Psoas muscle (tissue), 8 donors: Measurements from ENCODE around the gene TMEM59L. TPM values are rescaled to one million over a fixed set of nuclear protein-coding genes. Genes with fewer than 3 reads are reported as not detected.
"Not testable (repeated sequence)": the region's sequence is repeated elsewhere in the genome, so short reads cannot be mapped to it uniquely, and the experiment has no call there.

Experiments used
- ATAC-seq, 4 donors: fragments of 200-7000 bp; cut with Tn5 transposase; one replicate each; pipeline ENCODE4 v1.9.1; 2020; ENCODE audit warnings: moderate library complexity in 3 of 4, mild to moderate bottlenecking in 2 of 4
- DNase-seq, 2 donors: peaks; one replicate each; pipeline ENCODE4 v3.0.0-alpha.2; 2020
- H3K27ac ChIP-seq: fragments of 200-600 bp; one replicate; pipeline ENCODE4 v1.8.0; 2022
- H3K27me3 ChIP-seq, 3 donors: fragments of 200-600 bp in 1 of 3; one replicate each; pipeline versions ENCODE4 v1.6.1 to v1.8.0; 2013 to 2022; ENCODE audit warnings: low read length in 2 of 3, mild to moderate bottlenecking in 2 of 3, moderate library complexity in 1 of 3; ENCODE audit not compliant: insufficient read depth in 3 of 3
- H3K36me3 ChIP-seq, 2 donors: fragments of 200-600 bp in 1 of 2; one replicate each; pipeline versions ENCODE4 v1.6.1 to v1.8.0; 2013 to 2022; ENCODE audit warnings: low read depth in 1 of 2, mild to moderate bottlenecking in 1 of 2, moderate library complexity in 1 of 2; ENCODE audit not compliant: insufficient read depth in 1 of 2
- H3K4me1 ChIP-seq: fragments of 200-600 bp; one replicate; pipeline ENCODE4 v1.8.0; 2022
- H3K4me3 ChIP-seq: fragments of 200-600 bp; one replicate; pipeline ENCODE4 v1.8.0; 2022; ENCODE audit warnings: mild to moderate bottlenecking
- H3K9me3 ChIP-seq: fragments of 200-600 bp; one replicate; pipeline ENCODE4 v1.8.0; 2022
- CTCF ChIP-seq: fragments of 200-600 bp; IDR thresholded peaks from one replicate; pipeline ENCODE4 v1.8.0; 2022; ENCODE audit warnings: antibody characterized with exemption
- WGBS, 3 donors: extraction: QIAGEN DNeasy Blood & Tissue Kit; methylation state at CpG; one replicate each; pipeline versions ENCODE4 v1.1.6 to v1.1.7; 2013; 5-methylcytosine and 5-hydroxymethylcytosine counted together
- intact Hi-C, 2 donors: fragments of 100-400 bp; cut with DNase I; formaldehyde crosslinking; loops; one replicate each; pipeline versions ENCODE4 v1.11.0 to v1.14.2; 2022
- polyA plus RNA-seq, 3 donors: library from polyadenylated mRNA; stranded (reverse); fragments of 200-250 nt; gene quantifications; one replicate each; pipeline ENCODE4 v1.2.3, GENCODE V29; 2013
- total RNA-seq, 4 donors: library from RNA; stranded (reverse); fragmentation: NEBNext Ultra II Directional in 2 of 4; extraction: Animal tissue kit (Norgen Biotek cat#: 25700) in 2 of 4; gene quantifications; one replicate each; pipeline versions ENCODE4 v1.2.1 to v1.2.4, GENCODE V29; 2021 to 2023
- donor health status: healthy with polysubstance abuse.
- donor health status: DM: no; HTN: no; CAD: no; lungs with moderate emphysema.
- donor health status: Bipolar disorder and iron deficiency.
- donor health status: healthy.
- donor health status: DM: yes; HTN: yes; CAD: no.
- donor health status: DM: no; HTN: no; CAD: no.
- donor health status: DM: no; HTN: no; CAD: no.
- donor health status: DM: yes; HTN: yes; CAD: no.

Gene TMEM59L
- total and polyA plus RNA-seq, 7 donors, result 0.79 to 4.8 (median 2.5) TPM

- DNase-seq (peak in 1 of 2 donors; percentile 75), ATAC-seq (peak in 3 of 4 donors; percentile 29 to 42 (median 31))
- Histone ChIP-seq H3K4me1 (peaks cover 13% of the 10 kb centered on the region), H3K9me3 (no peaks in the 10 kb centered on the region), H3K4me3 (no peak overlapping the region), H3K27me3 (peaks cover 0 to 12% (median 4%) of the 10 kb centered on the region in 3 donors), H3K27ac (no peak overlapping the region), H3K36me3 (peaks cover 0 to 5% of the 10 kb centered on the region in 2 donors)
- 18 to 33% (median 30%) methylated on average over 20 to 21 of the region's 21 CpGs for WGBS, 3 donors
- intact Hi-C loops, result no loop called here
- no peak for TF ChIP-seq CTCF
These were observed 15.9 kb upstream of the TMEM59L start for GRCh38 chr19:18596752-18597157.

- 52 to 53% (median 53%) methylated on average over 21 to 25 of the region's 25 CpGs for WGBS, 3 donors
These were observed 14.6 kb upstream of the TMEM59L start for GRCh38 chr19:18597809-18598660.

GRCh38 chr19:18599485-18599884 lies 13.2 kb upstream of the TMEM59L start:
- Histone ChIP-seq H3K4me1 (peaks cover 7% of the 10 kb centered on the region), H3K27ac (no peak overlapping the region), H3K36me3 (no peaks in the 10 kb centered on the region), H3K4me3 (no peak overlapping the region), H3K27me3 (peaks cover 0 to 28% (median 5%) of the 10 kb centered on the region in 3 donors), H3K9me3 (no peaks in the 10 kb centered on the region)
- DNase-seq (no peak), ATAC-seq (no peak)
- intact Hi-C loops, result no loop called here
- no peak for TF ChIP-seq CTCF
- WGBS, 3 donors, result 83 to 86% (median 84%) methylated on average over 20 of the region's 20 CpGs

More at GRCh38 chr19:18597809-18598660, 14.6 kb upstream of the TMEM59L start:
- DNase-seq, result no peak
- TF ChIP-seq CTCF, result no peak
- no peaks in the 10 kb centered on the region for H3K9me3 ChIP-seq
- ATAC-seq, result no peak
- peaks cover 13% of the 10 kb centered on the region for H3K4me1 ChIP-seq
- H3K27ac ChIP-seq, result no peak overlapping the region
- no peak overlapping the region for H3K4me3 ChIP-seq
- H3K36me3 ChIP-seq, result no peaks in the 10 kb centered on the region
- intact Hi-C loops, result no loop called here
- peaks cover 0 to 14% (median 4%) of the 10 kb centered on the region in 3 donors for H3K27me3 ChIP-seq

GRCh38 chr19:18600692-18601397 lies 11.8 kb upstream of the TMEM59L start:
- H3K9me3 ChIP-seq, ATAC-seq, H3K36me3 ChIP-seq, H3K4me1 ChIP-seq, intact Hi-C loops, H3K27ac ChIP-seq, DNase-seq, H3K4me3 ChIP-seq: not testable (repeated sequence)
- WGBS, 3 donors, result 90 to 96% (median 92%) methylated on average over 15 of the region's 15 CpGs
- H3K27me3 ChIP-seq, result peaks cover 0 to 42% (median 10%) of the 10 kb centered on the region in 3 donors

GRCh38 chr19:18601875-18602274 lies 10.8 kb upstream of the TMEM59L start:
- intact Hi-C loops, result no loop called here
- 75 to 85% (median 85%) methylated on average over 4 of the region's 4 CpGs for WGBS, 3 donors
- Histone ChIP-seq H3K4me1 (no peaks in the 10 kb centered on the region), H3K4me3 (no peak overlapping the region), H3K27ac (no peak overlapping the region), H3K9me3 (no peaks in the 10 kb centered on the region), H3K36me3 (no peaks in the 10 kb centered on the region), H3K27me3 (peaks cover 0 to 47% (median 16%) of the 10 kb centered on the region in 3 donors)
- DNase-seq (no peak), ATAC-seq (no peak)
- no peak for TF ChIP-seq CTCF
